ENCODE measurements around the gene TAP1.
A peak's percentile ranks its signal among the peaks of the same experiment; 100 is the strongest.

Gene TAP1

GRCh38 chr6:32862725-32863124 lies 9.2 kb upstream of the TAP1 start:
- no peak for DNase-seq

- no peak for DNase-seq
These were observed 7.2 kb upstream of the TAP1 start for GRCh38 chr6:32860674-32861073.

- no peak for DNase-seq
These were observed 4.7 kb upstream of the TAP1 start for GRCh38 chr6:32858194-32858593.

- no peak for DNase-seq
These were observed 3.8 kb upstream of the TAP1 start for GRCh38 chr6:32857156-32857891.

- DNase-seq = no peak
These were observed 2.1 kb upstream of the TAP1 start for GRCh38 chr6:32855467-32856174.

GRCh38 chr6:32854376-32855178 lies 1.1 kb upstream of the TAP1 start:
- no peak for DNase-seq

- no peak for DNase-seq
These were observed 512 bp downstream of the TAP1 start for GRCh38 chr6:32852844-32853540.

- no peak for DNase-seq
These were observed 1.3 kb downstream of the TAP1 start for GRCh38 chr6:32852018-32852843.

GRCh38 chr6:32851025-32851424 lies 2.5 kb downstream of the TAP1 start:
- no peak for DNase-seq

- no peak for DNase-seq
These were observed 4.4 kb downstream of the TAP1 start for GRCh38 chr6:32849126-32849525.

- no peak for DNase-seq
These were observed 5.7 kb downstream of the TAP1 start for GRCh38 chr6:32847795-32848194.

- no peak for DNase-seq
These were observed 6.5 kb downstream of the TAP1 start for GRCh38 chr6:32847004-32847403.

- no peak for DNase-seq
These were observed 8.1 kb downstream of the TAP1 start for GRCh38 chr6:32845384-32845884.

GRCh38 chr6:32844839-32845383 lies 8.6 kb downstream of the TAP1 start:
- no peak for DNase-seq

- DNase-seq = peak; percentile 86
These were observed 9.3 kb downstream of the TAP1 start, which contains the start of gene PSMB8 for GRCh38 chr6:32843979-32844838. TSS of gene PSMB8 (minus strand) at chr6:32844047. CDS start at chr6:32843996, 51 bp downstream.

GRCh38 chr6:32843331-32843978 lies 10.0 kb downstream of the TAP1 start:
- DNase-seq = no peak

- no peak for DNase-seq
These were observed 10.8 kb downstream of the TAP1 start for GRCh38 chr6:32842690-32843089.

GRCh38 chr6:32842021-32842650 lies 11.4 kb downstream of the TAP1 start:
- no peak for DNase-seq

- DNase-seq = no peak
These were observed 12.8 kb downstream of the TAP1 start for GRCh38 chr6:32840604-32841246.

Measured in NCI-H1048 (cell line).